ENCODE measurements around the gene OR6F1.
"Not testable (repeated sequence)": the region's sequence is repeated elsewhere in the genome, so short reads cannot be mapped to it uniquely, and the experiment has no call there.

OR6F1 gene
- 0 to 0.08 (median 0) reads per million in 18 experiments for total RNA-seq

- DNase-seq = no peak
These were observed at the start of gene OR6F1 for GRCh38 chr1:247716546-247716945. Gene OR6F1, minus strand, starts transcription at chr1:247716646. Its CDS starts 3,891 bp downstream, at chr1:247712755.

DNA sequence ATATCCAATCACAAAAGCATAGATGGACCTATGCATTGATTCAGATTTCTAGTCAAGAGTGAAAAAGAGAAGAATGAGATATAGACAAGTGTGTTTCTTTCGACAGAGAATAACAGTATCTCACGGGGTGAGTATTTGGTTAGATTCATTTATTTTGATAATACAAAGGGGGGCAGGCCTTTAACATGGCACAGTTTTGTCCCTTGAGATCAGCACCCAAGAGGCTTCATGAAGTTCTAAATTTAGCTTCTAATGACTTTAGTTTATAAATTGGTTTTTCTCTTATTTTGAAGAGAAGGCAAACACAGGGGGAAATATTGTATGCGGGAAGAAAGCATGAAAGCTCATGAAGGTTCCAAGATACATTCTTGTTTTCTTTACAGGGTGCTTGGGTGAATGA is 44.0 kb upstream of the OR6F1 start, which contains the start of gene OR1C1:
TSS of gene OR1C1 (minus strand) at position 101 of the 400 bp plus-strand sequence. CDS start 2,150 bp downstream, outside the sequence.
- no peak for DNase-seq

DNA sequence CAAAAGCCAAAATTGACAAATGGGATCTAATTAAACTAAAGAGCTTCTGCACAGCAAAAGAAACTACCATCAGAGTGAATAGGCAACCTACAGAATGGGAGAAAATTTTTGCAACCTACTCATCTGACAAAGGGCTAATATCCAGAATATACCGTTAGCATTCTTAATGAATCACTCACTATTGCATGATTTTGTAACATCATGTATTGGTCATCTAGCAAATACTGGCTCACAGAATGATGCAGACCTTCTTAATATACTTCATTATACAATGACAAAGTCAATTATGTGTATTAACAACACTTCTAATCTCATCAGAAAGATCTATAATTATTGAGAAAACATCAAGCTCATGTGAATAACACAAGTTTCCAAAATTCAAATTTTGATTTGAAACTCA is 37.9 kb upstream of the OR6F1 start:
- DNase-seq = not testable (repeated sequence)

DNA sequence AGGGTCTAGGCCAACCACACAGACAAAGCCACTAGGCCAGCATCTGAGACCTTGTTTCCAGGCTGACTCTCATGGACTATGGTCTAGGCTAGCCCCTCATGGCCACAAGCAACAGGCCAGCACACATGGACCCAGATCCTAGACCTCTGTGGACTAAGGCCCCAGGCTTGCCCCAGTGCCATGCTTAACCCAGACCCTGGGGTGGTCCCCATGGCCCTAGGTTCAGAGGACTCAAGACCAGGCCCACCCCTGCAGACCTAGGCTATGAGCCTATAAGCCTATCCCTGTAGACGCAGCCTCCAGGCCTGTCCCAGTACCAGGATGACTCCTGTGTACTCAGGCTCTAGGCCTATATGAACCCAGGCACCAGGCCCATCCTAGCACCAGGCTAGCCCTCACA is 33.4 kb upstream of the OR6F1 start:
- no peak for DNase-seq

DNA sequence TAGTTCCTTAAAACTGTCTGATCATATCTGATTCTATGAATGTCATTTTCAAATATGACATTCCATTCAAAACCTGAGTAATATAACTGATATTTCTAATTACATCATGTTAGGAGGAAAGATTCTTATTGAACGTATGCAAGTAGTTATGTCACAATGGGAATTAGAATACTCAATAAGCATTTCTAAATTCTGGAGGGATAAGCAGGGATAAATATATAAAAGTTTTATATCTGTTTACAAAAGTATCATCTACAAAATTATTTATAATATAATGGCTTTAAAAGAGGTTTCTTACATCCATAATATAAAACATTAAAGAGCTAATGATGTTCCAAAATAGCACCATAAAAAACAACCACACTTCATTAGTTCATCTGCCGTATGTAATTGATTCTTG is 31.6 kb upstream of the OR6F1 start, which contains the start of gene OR14A2:
TSS of gene OR14A2 (minus strand) at position 101 of the 400 bp plus-strand sequence.
- DNase-seq = no peak

- DNase-seq = no peak
These were observed 31.2 kb upstream of the OR6F1 start for GRCh38 chr1:247747616-247748015.

DNA sequence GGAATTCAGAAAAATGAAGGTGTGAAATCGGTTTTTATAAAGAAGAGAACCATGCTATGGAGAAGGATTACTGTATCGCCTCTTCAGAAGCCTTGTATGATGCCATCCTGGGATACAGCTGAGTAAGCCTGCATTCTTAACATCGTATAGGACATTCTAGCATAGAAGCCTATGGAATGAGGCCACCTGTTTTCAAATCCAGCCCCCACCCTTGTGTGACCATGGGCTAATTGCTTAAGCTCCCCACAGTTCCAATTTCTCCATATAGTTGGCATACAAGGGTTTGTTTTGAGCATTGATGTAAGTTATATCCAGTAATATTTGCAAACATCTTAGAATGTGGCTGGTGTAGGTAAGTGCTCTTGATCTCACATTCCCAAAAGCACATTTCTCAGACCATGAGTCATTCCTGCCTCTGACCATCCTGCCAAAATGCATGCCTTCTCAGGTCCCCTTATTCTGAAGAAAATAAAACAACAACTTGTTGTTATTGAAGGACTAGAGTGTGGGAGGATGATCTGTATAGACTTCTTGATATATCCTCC is 30.0 kb upstream of the OR6F1 start:
- DNase-seq = no peak

DNA sequence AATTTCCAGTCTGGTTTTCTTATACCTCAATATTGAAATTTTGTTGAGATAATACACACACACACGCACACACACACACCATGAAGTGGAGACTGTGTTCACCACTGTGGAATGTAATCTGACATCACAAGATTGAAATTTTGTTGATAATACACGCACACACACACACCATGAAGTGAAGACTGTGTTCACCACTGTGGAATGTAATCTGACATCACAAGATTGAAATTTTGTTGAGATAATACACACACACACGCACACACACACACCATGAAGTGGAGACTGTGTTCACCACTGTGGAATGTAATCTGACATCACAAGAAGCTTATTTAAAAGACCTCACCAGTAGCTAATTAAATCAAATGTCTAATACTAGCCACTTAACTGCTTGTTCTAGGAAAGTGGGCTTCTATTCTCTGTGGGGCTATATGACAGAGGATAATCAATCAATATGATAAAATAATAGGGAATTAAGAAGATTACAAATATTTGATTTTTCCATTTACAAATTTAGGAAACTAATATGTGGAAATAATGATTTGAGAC is 25.8 kb upstream of the OR6F1 start:
- DNase-seq = not testable (repeated sequence)

GRCh38 chr1:247741756-247742155 is 25.3 kb upstream of the OR6F1 start:
- no peak for DNase-seq

GRCh38 chr1:247740721-247741120 is 24.3 kb upstream of the OR6F1 start:
- no peak for DNase-seq

DNA sequence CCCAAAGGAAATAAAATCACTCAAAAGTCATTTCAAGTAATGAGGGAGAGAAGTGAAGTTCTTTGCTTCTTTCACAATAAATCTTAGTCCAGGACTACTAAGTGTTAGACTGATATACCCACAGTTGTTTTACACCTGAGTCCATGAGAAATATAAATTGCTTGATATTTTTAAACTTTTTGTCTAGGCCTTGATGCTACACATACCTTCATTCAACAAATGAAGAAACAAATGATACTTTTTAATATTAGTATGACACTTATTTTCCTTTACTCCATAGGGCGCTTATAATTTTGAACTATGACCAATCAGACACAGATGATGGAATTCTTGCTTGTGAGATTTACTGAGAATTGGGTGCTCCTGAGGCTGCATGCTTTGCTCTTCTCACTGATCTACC is 21.9 kb upstream of the OR6F1 start, which contains the start of gene OR14K1:
TSS of gene OR14K1 (plus strand) at position 301 of the 400 bp plus-strand sequence. CDS start at position 301, 0 bp downstream.
- DNase-seq = no peak

GRCh38 chr1:247721222-247721621 is 4.8 kb upstream of the OR6F1 start:
- no peak for DNase-seq

DNA sequence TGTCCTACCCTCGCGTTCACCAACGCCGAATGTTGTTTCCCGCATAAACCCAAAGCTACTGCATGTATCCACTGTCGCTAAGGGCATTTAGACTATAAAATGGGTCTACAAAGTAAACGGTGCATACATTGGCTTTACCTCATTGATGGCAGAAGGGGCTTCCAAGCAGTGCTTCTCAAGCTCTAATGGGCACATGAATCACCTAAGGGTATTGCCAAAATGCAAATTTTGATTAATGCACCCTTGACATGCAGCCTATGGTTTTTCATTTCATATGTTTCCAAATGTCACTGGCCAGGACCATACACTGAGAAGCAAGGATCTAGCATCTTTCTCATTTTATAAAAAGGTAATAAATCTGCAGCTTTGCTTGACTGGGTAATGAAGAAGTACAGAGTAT is 2.7 kb downstream of the OR6F1 start:
- no peak for DNase-seq

- DNase-seq = not testable (repeated sequence)
These were observed 5.8 kb downstream of the OR6F1 start for GRCh38 chr1:247710681-247711080.

- no peak for DNase-seq
These were observed 15.1 kb downstream of the OR6F1 start for GRCh38 chr1:247701338-247701737.

GRCh38 chr1:247681288-247681897 is 35.1 kb downstream of the OR6F1 start:
- peak; percentile 58 to 69 for DNase-seq

DNA sequence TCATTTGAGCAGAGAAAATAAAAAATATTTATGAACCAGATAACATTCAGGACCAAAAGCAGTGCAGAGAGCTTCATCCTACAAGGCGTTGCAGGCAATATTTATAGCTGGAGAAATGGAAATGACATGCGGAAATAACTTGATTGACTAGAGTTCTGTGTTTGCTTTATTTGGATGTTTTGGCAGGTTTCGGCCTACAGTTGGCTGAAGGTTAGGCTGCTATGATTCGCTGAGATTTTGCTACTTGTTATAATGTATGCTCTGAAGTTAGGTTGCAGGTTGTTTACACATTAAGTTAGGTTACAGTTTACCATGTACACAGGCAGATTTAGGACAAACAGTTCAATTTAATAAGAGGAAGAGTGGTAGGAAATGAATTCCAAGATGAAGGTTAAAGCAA is 36.3 kb downstream of the OR6F1 start:
- DNase-seq = no peak

DNA sequence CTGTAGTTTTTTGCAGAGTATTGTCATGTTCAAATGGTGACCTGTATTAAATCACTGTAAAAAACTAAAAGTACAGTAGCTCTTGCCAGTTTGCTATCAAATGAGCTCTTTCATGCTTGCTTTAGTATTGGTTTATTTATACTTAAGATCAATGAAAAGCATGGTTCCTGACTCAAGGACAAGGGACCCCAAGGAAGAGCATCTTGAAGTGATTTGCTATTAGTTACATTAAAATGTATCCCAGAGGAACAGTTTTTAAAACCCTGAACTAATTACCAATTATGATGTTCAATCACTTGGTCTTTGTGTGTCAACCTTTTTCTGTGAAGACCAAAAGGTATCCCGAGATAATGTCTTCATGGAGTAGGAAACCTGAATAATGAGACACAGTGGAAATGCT is 36.8 kb downstream of the OR6F1 start, which contains the start of gene OR13G1:
TSS of gene OR13G1 (minus strand) at position 101 of the 400 bp plus-strand sequence. CDS start 6,698 bp downstream, outside the sequence.
- no peak for DNase-seq

GRCh38 chr1:247669225-247669624 is 47.2 kb downstream of the OR6F1 start:
- DNase-seq = no peak

Measured in inflammatory macrophage (primary cell).